DMS79 treated with DMSO at 0.1 percent for 48 hours (cell line): Measurements from ENCODE around the gene KCNG2.

Experiments used
- DNase-seq: peaks from one replicate; lab custom pipeline; 2025; lab: John Stamatoyannopoulos, UW

KCNG2 gene

DNA sequence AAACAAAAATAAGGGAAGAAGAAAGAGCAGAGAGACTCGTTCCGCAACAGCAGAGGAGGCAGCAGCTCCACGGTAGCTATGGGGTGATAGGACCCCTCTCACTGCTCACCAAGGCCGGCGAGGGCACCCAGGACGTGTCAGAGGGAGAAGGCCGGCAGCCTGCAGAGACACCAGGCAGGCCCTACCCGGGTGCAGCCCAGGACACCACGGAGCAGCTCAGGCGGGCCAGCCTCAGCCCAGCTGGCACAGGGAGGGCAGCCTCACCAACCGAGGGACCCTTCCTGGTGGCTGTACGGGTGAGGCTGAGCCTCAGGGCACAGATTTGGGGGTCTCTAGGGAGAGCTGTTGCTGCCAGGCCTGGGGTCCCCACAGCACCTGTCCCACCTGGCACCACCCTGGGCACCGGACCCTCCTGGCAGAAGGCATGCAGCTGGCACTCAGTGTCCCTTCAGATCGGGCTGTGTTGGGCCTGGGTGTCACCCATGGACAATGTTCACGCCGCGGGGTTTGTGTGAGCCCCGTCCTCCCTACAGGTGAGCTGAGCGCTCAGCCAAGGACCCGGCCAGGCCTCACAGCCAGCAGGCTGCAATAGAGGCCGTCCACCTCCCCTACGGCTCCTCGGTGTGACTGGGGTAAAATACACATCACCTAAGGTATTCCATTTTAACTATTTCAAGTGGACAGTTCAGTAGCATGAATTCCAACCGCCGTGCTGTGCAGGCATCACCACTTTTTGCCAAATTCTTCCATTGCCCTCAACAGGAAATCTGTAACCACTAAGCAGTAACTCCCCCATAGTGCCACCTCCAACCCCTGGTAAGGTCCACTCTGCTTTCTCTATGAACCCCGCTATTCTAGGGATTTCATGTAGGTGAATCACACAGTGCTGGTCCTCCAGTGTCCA is 21.6 kb downstream of the KCNG2 start:
- no peak for DNase-seq

DNA sequence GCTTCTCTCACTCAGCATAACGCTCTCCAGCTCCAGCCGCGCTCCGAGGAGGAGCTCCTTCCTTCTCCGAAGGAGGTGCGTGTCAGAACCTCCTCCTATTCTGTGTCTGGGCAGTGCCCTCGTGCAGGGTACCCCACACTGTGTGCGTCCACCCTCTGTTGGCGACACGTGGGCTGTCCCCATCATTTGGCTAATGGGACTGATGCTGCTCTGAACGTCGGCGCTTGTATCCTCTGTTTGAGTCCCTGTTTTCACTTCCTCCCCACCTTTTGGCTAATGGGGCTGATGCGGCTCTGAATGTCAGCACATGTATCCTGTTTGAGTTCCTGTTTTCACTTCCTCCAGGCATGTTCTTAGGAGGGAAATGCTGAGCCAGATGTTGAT is 22.2 kb downstream of the KCNG2 start:
- DNase-seq = no peak

DNA sequence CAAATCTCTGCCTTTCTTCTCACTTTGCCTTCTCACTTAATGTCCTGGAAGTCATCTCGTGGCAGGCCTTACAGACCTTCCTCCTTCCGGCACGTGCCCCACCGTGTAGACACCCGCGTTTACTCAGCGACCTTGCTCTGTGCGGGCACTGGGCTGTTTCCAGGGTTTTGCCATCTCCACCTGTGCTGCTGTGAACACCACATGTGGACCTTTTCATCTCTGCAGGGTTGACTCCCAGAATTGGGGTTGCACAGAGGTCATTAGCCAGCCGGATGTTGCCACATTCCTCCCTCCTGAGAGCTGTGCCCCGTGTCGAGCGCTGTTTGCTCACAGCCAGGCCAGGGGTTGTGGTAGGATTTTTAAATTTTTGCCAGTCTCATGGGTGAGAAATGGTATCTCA is 25.4 kb downstream of the KCNG2 start:
- DNase-seq = no peak

DNA sequence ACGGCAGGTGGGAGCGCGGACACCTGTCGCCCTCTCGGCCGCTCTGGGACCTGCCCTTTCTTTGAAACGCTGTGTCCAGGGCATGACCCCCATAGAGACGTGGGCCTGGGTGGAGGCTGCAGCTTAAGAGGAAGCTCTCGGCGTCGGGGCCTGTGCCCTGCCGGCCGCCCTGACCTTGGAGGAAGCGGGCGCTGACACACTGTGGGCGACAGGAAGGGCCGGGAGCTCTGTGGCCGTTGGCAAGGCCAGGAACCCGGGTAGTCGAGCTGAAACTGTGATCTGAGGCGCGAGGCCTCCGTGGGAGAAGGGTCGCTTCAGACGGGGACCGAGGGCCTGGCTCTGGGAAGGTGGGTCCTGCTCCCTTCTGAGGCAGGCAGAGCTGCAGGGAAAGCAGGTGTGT is 28.2 kb downstream of the KCNG2 start:
- no peak for DNase-seq

DNA sequence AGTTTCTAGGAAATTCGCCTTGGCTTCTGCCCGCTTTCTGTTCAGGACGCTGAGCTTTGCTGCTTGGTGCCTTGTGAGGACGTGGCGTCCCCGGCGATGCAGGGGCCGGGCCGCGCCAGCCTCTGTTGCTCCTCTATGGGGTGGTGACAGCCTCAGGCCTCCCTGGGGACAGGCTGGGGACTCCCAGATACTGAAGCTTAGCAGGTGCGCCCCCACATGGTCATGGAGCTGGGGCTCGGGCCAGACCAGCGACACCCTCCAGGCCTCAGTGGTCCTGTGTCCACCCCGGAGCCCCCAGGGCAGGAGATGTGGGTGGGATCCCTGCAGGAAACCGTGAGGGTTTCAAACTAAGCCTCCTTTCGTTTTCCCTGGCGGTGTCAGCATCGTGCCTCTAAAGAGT is 29.2 kb downstream of the KCNG2 start:
- DNase-seq = no peak

DNA sequence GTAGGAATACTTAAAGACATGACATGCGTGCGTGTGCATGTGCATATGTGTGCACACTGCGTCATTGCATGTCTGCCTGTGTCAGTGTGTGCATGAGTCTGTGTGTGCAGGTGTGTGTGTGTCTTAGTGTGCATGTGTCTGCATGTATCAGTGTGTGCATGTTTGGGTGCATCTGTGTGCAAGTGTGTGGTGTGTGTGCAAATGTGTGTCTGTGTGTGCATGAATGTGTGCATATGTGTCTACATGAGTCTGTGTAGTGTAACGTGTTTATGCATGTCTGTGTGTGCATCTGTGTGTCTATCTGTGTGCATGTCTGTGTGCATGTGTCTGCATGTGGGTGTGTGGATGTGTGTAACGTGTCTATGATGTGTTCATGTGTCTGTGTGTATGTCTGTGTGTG is 30.5 kb downstream of the KCNG2 start:
- DNase-seq = no peak

DNA sequence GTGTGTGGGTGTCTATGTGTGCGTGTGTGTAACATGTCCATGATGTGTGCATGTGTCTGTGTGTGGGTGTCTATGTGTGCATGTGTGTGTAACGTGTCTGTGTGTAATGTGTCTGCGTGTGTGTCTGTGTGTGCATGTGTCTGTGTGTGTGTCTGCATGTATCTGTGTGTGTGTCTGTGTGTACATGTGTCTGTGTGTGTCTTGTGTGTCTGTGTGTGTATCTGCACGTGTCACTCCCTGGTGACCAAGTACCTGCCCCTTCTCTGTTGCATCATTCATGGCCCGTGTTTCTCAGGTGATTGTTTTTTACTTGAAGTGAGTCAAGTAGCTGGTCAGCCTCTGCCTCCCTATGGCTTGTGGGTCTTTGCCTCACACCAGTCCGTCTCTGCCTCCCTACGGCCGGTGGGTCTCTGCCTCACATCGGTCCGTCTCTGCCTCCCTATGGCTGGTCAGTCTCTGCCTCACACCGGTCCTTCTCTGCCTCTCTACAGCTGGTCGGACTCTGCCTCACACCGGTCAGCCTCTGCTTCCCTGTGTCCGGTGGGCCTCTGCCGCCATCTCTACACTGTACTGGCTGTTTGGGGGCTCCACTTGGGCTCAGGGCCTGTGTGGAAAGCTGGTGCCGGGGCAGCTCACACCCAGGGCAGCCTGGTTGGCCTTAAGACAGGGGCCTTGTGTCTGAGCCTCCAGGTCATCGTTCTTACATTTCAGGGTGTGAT is 31.6 kb downstream of the KCNG2 start:
- no peak for DNase-seq

DNA sequence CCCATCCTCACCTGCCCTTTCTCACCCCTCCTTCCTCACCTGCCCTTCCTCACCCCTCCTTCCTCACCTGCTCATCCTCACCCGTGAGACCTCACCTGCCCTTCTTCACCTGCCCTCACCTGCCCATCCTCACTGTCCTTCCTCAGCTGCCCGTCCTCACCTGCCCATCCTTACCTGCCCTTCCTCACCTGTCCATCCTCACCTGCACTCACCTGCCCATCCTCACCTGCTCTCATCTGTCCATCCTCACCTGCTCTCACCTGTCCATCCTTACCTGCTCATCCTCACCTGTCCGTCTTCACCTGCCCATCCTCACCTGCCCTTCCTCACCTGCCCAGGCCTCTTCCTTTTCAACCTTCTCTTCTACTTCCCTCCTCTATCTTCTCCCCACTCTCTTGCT is 34.4 kb downstream of the KCNG2 start:
- no peak for DNase-seq

DNA sequence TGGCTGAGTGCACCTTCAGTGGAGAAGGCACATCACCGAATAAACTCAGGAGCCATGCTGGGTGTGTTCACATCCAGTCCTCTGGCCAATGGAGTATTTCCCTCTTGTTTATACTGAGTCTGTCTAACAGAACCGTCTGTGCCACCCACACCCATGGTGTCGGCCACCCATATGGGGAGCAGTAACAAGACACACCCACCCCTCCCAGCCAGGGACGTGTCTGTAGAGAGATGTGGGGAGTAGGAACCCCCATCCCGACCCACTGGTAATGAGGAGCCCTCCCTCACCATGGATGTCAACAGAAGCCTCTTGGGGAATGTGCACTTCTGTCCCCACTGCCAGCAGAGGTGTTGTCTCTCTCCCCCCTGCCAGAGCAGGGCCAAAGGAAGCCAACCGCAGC is 37.1 kb downstream of the KCNG2 start:
- DNase-seq = no peak

DNA sequence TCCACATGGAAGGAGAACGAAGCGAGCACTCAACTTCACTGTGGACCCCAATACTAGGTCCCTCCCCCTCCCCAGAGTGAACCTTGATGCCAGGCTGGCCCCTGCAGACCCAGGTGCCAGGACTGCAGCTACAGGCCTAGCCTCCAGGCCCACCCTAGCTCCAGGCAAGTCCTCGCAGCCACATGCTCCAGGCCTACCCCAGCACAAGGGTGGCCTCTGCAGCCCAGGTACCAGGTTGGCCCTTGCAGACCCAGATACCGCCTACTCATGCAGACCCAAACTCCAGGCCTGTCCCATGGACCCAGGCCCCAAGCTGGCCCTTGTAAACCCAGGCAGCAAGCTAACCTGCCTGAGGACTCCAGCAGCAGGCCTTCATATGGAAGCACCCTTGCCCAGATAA is 44.2 kb downstream of the KCNG2 start:
- DNase-seq = no peak

DNA sequence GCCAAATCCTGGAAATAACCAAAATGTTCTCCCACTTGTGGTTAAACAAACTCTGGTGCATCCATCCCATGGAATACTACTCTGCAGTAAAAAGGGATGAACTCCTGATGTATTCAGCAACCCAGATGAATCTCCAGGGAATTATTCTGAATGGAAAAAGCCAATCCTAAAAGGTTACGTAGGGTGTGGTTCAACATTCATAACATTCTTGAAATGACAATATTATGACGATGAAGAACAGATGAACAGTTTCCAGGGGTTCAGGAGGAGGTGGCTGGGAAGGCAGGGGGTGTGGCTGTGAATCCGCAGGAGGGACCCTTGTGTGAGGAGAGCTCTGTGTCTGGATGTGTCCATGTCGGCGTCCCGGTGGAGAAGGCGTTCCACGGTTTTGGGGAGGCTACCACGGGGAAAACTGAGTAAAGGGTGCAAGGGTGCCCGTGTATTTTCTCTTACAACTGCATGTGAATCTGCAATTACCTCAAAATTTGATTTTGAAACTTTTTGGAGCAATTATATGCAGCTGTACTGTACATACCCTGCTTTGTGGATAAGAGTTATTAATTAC is 47.3 kb downstream of the KCNG2 start:
- DNase-seq = no peak

DNA sequence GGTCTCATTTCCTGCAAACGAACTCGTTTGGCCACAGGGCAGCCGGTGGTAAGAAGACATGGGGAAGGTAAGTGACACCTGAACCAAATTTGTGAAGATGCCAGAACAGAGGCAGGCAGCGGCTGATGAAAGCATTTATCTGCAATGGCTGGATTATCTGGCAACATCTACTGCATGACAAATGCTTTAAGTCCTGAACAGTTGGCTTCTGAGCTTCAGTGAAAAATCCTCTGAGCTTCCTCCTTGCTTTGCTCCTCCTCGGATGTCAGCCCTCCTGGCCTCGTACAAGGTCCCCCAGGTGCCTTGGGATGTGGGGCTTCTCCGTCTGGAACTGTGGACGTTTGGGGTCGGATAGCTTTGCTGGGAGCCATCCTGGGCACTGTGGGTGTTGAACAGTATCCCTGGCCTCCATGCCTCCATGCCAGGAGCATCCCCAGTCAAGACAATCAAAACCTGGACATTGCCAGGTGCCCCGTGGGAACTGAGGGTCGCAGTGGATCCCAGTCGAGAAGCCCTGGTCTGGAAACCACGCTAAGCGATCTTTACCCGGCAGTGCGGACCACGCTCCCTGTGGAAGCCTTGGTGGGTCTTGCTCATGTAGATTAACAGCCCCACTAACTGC is 49.3 kb downstream of the KCNG2 start:
- DNase-seq = no peak

DNA sequence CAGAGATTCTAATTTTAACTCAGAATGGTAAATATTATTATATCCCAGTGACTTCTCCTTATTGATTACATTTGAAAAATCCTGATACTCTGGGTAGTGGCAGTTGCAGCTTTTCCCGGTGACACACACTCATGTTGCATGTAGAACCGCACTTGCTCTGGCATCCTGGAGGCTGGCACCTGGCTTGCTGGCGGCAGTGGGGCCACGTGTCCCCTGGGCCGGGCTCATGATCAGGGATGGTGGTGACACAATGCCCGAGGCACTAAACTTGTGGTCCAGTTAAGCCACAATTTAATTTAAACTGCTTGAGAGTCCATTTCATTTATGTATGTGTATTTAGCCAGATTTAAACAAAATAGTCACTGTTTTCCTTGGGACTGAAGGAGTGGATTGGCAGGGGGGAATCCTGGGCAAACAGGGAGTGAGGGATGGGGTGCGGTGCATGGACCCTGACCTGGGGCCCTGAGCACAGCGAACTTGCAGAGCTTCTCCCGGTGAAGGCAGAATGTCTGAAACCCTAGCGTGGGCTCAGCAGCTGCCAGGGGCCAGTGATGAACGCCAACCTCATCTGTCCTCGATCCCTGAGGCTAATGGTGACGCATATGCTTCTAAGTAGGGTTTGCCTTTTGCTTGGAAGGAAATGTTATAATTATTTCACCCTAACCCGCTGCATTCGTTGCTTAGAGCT is 50.0 kb downstream of the KCNG2 start:
- DNase-seq = no peak

DNA sequence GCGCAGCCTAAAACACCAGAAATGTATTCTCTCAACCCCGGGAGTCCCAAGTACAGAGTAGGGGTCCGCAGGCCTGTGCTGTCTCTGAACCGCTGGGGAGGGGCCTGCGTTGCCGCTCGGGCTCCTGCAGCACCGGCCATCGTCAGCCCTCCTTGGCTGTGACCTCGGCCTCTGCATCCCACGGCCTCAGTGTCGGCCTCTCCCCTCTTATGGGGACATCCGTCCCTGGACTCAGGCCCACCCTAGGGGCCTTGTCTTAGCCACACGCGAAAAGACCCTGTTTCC is 50.5 kb downstream of the KCNG2 start:
- DNase-seq = no peak

DNA sequence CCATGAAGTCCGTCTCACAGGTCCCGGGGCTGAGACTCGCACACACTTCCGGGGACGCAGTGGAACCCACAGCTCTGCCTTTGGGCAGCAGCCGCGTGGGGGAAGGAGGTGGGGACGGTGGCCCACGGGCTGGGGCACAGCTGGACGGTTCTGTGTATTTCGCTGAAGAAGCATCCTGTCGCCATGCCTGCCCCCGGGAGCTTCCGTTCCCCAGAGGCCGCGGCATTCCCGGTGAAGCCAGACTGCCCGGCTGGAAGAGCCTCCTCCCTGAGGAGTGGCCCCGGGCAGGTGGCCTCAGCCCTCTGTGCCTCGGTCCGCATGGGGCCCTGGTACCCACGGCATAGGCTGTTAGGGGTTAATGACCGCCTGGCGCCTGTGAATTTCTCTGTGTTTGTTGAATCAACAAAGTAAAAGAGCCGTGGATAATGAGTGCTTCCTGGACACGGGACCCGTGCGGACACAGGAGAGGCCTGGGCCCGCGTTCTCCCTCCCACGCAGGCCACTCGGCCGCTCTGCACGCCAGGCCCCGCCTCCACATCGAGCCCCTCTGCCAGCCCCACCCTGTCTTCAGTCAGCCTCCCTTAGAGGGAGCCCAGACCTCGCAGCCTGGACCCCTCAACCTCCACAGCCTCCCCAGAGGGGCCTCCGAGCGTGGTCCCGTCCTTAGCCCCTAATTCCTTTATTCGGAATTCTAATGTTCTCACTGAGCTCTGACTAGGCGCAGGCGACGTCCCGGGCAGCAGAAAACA is 51.0 kb downstream of the KCNG2 start:
- no peak for DNase-seq

DNA sequence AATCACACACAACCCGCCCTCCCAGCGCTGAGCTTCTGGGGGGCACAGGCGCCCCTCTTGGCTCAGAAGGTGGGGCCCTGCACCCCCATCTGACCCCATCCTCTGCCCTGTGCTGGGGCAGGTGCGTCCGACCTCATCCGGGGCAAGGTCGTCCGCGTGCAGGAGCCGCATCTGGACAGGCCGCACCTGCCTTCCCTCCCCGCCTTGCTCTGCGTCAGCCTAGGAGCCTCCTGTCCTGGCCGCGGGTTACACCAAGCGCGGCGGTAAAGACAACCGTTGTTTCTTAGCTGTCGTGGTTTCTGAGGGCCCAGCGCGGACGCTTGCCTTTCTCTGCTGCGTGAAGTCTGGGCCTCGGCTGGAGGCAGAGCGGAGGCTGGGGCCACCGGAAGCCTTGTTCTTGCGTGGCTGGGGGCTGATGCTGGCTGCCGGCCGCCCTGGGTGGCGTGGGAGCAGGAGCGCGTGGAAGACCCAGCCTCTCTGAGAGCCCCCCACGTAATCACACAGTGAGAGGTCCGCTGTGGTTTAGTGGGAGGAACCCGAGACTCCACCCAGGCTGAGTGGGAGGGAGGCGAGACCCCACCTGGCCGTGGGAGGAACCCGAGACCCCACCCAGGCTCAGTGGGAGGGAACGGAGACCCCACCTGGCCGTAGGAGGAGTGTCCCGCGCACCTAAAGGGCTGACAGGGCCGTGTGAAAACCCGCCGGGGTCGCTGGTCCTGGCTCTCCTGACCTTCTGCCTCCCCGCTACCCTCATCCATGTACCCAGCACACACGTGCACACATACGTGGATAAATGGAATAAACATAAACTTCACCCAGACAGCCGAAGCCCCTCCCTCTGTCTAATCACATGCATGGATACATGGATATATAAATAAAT is 51.8 kb downstream of the KCNG2 start:
- DNase-seq = no peak

DNA sequence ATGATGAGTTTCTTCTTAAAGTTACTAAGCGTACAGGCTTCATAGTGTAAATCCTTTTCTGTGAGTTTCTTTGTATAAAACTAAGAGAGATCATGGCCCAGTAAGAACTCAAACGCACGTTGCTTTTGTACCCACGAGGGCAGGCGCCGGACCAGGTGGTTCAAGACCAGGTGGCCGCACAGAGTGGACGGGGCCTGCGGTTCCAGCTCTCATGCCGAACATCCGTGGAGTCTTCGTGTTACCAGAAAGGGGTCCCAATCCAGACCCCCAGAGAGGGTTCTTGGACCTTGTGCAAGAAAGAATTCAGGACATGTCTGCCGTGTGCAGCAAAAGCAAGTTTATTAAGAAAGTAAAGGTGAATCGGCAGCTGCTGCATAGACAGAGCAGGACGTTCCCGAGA is 53.0 kb downstream of the KCNG2 start:
- DNase-seq = no peak

DNA sequence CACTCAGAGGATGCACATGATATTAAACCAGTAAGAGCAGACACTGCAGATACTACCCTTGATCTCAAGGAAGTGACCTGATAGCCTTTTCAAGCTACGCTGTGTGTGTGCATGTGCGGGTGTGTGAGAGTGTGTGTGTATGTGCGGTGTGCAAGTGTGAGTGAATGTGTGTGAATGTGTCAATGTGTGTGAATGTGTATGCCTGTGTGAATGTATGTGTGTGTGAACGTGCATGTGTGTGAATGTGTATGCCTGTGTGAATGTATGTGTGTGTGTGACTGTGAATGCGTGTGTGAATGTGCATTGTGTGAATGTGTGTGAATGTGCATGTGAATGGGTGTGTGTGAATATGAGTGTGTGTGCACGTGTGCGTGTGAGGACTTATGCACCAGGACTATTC is 53.8 kb downstream of the KCNG2 start:
- DNase-seq = no peak

DNA sequence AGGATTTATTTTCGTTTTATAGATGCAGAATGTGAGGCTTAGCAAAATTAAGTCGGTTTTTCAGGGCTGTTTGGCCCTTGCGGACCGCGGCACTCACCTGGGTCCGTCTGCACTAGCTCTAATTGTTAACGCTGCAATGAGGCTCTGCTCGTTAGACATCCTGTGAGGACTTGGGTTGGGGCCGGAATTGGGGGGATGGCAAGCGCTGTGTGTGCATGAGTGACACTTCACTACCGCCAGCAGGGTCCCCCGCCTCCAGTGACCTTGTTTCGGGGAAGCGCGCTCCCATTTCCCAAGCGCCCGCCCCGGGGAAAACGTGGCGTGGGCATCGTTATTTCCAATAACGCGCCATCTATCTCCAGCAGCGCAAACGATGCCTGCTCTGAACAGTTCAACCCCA is 54.2 kb downstream of the KCNG2 start:
- DNase-seq = no peak

DNA sequence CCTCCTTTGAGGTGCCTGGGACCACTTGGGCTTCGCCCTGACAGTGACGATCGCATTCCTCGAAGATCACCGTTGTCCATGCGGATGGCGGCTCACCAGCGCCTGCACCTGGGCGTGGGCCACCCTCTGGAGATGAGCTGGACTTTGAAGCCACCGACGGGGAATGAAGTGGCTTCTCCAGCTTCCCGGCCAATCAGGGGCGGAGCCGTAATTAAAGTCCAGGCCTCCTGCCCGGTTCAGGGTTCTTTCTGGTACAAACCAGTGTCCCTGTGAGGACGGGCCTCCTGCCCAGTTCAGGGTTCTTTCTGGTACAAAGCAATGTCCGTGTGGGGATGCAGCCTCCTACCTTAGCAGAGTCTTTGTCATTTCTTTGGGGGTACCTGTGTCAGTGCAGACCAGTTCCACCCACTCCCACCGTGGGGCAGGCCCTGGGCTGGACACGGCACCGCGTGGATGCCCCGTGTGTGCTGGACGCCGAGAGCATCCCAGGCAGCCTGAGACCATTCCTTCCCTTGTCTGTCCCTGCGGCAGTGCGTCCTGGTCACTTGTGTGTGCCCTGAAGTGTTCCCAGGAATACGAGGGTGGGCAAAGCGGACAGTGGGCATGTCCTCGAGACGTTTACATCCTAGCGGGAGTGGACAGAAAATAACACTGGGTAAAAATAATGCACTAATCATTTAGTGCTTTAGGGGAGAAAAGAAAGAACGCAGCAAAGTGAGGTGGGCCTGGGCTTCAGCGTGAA is 55.0 kb downstream of the KCNG2 start:
- no peak for DNase-seq
